Measurements from ENCODE around the gene MAST3.

MAST3 gene

DNA sequence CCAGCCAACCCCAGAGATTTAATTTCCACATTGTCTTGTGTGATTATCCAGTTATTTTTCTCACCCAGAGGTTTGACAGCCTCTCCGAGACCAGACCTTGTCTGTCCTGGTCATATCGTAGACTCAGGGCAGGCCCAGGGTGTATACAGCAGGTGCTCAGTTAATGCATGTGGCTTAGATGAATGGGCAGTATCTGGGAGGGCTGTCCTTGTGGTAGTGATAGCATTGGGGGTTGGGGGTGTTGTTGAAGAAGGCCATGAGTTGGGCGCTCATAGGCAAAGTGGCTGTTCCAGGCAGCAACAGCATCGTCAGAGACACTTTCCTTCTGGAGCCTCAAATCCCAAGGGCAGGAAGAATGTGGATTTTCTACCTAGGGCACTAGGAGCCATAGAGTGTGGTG lies 16.9 kb downstream of the MAST3 start:
- DNase-seq, result no peak

DNA sequence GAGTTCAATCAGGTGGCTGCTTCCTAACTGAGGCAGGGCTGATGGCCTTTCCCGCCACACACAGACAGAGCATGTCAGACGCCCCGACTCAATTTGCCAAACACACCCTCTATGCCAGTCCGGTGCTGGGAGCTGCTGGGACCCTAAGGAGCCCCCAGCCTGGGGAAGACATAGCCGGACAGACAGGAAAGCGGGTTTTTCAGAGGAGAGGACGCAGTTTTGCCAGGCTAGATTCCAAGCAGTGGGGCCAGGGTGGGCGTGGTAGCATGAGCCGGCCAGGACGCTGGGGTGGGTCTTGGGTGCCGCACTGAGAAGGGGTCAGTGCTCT lies 19.8 kb downstream of the MAST3 start:
- no peak for DNase-seq

DNA sequence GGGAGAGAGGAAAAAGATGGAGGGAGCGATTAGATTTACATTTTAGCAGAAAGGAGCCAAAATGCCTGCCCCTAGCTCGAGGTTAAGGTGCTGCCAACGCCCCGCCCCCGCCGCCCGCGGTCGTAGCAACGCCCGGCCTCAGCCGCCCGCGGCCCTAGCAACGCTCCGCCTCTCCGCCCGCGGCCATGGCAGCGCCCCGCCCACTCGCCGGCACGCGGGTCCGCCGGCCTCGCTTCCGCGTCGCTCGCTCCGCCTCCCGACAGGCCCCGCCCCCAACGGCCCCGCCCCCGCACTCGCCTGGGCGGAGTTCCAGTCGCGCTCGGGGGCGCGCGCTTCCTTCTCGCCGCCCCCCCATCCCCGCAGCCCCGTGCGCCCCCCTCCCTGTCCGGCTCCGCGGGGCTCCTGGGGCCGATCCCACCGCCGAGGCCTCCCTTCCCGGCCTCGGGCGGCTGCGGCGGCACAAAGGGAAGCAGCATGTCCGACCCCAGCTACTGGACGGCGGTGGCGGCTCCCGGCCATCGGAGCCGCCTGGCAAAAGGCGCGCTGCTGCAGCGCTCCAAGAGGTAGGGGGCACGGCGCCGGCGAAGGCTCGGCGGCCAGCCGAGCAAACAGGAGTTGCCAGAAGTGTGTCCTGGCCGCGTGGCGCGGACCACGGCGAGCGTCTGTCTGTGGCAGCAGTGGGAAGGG lies 20.3 kb downstream of the MAST3 start:
- peak; percentile 85 for DNase-seq

DNA sequence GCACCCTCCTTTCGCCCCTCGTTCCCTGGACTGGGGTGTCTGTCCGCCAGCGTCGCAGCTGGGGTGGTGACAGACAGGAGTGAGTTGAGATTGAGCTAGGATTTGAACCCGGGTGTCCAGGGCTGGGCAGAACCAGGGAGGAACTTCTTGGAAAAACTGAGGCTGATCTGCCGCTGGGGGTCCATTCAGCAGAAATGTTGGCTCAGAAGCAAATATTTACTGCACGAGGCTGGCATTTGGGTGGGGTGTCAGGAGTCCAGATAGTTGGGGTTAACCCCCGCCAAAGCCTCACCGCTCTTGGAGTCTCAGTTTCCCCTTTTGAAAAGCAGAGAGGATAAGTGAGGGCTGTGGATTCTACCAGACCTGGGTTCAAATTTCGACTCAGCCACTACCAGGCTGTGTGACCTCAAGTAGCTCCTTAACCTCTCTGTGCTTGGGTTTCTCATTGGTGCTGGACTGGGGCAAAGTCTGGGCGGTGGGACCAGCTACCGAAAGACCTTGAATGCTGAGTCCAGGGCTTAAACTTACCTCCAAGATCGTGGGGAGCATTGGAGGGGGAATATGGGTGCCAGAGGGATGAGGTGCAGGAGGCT lies 20.9 kb downstream of the MAST3 start:
- DNase-seq, result no peak

DNA sequence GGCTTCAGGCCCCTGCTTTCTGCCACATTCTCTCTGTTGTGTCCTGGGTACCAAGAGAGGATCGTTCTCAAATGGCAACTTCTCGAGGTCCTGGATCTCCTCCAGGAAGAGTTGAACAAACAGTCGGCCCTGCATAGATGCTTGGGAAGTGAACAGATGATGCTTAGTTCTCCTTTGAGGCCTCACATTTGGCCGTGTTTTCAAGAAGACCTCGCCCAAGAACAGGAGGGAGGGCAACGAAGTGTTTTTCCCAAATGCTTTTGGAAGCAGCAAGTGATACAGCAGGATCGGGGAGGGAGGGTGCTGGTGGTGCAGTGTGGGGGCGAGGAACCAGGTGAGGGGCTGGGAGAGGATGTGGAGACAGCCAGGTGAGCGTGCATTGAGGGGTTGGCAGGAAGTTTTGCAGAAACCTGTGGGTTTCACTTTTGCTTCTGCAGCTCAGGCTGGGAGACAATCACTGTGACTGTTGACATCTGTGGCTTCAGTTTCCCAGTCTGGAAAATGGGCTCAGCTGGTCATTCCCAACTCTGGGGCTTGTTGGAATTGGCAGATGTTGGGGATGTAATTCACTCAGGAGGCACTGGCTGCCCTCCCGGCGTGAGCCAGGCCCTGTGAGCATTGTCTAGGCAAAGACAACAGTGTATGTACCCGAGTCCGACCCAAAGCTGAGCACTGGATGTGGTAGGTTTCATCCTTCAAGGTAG lies 21.6 kb downstream of the MAST3 start:
- DNase-seq, result no peak

DNA sequence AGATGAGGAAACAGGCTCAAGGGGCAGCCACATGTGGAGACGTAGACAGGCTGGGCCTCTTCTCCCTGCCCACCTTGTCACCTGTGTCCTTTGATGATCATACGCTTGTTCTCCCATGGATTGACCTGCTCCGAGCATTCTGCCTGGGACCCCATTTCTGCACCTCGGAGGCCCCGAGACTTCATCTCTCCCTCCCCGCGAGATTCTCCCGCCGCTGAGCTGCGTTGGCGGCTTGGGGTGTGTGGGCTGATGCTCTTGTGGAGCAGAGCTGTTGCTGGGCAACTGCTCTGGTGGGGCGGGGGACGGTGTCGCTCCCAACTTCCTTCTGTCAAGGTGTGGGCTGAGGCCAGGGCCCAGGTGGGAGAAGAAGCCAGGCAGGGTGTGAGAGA lies 22.1 kb downstream of the MAST3 start:
- no peak for DNase-seq

DNA sequence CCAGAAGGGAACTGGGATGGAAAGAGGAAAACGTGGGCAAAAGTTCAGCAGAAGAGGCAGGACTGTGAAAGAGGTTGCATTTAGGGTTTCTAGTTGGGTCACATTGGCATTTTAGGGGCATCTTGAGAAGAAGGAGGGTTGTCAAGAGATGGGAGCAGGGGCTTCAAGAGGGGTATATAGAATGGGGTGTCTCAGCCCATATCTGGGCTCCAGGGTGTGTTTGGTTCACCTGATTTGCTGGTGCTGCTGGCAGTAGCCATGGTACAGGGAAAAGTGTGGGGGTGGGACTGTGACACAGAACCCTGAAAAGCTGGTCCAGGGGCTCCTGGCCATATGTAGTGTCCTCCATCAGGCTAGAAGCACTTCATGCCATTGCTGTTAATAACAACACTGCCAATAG lies 22.5 kb downstream of the MAST3 start:
- DNase-seq, result no peak

DNA sequence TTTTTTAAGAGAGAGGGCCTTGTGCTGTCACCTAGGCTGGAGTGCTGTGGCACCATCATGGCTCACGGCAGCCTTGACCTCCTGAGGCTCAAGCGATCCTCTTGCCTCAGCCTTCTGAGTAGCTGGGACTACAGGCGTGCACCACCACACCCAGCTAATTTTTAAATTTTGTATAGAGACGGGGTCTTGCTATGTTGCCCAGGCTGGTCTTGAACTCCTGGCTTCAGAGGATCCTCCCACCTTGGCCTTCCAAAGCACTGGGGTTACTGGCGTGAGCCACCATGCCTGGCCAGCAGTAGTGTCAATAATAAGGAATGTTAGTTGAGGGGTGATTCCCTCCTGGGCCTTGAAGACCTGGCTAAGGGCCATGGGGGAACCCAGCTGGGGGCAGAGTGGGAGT lies 23.6 kb downstream of the MAST3 start:
- no peak for DNase-seq

DNA sequence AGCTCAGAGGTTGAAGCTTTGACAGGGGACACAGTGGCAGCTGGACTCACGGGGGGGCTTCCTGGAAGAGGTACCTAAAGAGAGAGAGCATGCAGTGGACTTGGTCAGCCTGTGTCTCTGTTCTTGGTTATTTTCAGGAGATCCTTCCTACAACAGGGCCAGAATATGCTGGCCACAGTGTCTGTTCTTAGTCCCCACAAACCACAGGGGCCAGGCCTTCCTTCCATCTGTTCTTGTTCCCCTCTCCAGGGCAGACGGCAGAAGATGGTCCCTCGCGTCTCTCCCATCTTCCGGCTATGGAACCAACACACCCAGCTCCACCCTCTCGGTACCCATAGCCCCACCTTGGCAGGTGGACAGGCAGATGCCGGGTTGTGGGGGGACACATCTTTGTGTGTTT lies 24.8 kb downstream of the MAST3 start:
- no peak for DNase-seq

DNA sequence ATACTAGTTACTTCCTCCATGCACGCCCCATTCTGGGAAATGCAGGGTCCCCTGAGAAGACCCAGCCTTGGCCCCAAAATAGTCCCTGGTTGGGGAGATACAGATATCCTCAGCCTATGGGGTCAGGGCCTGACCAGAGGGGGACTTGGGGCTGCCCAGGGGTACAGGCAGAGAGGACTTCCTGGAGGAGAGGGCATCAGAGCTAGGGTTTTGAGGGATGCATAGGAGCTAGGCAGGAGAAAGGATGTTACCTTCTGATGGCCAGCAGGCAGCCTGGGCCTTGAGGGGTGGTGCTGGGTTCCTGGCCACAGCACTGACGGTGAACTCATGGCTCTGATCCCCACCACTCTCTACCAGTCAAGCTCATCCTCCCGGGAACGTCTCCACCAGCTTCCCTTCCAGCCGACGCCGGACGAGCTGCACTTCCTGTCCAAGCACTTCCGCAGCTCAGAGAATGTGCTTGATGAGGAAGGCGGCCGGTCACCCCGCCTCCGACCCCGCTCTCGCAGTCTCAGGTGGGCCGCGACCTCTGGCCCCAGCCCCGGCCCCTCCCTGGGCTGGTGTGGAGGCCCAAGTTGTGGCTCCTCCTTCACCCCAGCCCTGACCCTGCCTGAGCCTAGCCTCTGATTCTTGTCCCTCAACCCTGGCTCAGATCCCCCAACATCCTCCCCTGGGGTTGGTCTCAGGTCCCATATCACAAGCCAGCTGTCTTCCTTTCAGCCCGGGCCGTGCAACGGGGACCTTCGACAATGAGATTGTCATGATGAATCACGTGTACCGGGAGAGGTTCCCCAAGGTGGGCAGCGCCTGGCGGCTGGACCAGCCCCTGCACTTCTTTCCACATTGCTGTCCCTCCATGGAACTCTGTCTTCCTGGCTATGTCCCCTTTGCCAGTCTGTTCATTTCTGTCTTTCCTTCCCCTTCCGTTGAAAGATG lies 25.6 kb downstream of the MAST3 start:
- DNase-seq, result no peak

DNA sequence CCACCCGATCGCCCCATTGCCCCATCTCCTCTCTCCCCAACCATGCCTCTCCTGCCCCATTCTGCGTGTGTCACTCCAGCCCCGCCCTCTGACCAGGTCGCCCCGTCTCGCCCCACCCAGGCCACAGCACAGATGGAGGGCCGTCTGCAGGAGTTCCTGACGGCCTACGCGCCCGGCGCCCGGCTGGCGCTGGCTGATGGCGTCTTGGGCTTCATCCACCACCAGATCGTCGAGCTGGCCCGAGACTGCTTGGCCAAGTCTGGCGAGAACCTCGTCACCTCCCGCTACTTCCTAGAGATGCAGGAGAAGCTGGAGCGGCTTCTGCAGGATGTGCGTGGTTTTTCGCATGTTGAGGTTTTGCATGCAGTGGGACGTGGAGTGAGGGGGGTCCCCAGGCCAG lies 26.2 kb downstream of the MAST3 start:
- DNase-seq, result no peak

DNA sequence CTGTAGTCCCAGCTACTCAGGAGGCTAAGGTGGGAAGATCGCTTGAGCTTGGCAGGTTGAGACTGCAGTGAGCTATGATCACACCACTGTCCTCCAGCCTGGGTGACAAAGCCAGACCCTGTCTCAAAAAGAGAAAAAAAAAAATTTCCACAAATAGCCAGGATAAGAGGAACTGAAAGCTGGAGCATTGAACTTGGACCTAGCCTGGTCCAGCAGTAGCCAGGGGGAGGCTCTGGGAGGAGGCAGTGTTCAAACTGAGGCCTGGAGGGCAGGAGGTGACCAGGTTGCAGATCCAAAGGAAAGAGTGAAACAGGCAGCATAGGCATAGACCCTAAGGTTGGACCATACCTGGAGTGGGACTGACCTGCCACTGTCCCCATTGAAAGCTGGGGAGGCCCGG lies 28.5 kb downstream of the MAST3 start:
- DNase-seq, result no peak

DNA sequence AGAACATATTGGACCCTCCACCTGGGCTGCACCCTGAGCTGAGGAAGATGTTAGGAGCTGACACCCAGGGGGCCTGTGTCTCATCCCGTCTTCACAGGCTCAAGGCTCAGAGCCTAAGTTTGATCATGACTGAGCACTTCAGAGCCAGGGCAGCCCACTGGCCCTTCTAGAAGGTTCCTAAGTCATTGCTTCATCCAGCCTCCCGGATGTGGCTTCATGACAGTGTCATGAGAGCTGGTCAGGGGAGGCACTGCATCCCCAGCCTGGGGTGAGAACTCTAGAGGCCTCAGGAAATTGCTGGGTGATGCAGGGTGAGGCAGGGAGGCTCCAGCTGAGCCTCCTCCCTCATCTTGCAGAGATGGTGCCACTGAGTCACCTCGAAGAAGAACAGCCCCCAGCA lies 30.5 kb downstream of the MAST3 start:
- DNase-seq, result no peak

DNA sequence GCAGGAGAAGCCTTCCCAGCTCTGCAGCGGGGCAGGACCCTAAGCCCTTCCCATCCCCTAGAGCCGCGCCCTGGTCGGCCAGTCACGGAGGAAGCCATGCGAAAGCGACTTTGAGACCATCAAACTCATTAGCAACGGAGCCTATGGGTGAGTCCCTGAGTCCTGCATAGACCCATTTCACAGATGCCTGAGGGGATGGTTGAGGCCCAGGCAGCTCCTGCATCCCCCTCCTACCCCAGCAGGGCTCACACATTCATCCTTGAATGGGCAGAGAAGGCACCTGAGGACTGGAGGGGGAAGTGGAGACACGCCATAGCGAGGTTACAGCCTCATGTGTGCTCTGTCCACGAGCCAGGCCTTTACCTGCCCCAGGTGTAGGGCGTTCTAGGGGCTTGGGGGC lies 31.2 kb downstream of the MAST3 start:
- DNase-seq, result no peak

DNA sequence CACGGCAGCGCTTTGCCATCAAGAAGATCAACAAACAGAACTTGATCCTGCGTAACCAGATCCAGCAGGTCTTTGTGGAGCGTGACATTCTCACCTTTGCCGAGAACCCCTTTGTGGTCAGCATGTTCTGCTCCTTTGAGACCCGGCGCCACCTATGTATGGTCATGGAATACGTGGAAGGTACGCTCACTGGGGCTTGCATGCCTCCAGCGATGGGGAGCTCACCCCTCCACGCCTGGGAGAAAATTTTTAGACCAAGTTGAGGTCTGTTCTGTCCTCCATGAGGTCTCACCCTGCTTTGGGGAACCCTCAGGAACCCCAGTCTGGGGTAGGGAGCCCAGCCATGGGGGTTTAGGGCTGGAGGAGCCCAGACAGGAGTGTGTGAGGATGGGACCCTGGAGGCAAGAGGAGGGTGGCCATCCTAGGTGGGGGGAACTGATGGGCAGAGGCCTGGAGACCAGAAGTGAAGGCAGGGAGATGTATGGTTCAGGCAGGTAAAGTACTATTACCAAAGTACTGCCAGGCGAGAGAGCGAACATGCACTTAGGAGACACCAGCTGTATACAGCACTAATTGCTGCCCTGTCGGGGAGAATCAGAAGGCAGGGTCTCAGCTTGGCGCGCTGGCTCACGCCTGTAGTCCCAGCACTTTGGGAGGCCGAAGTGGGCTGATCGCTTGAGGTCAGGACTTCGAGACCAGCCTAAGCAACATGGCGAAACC lies 33.1 kb downstream of the MAST3 start:
- no peak for DNase-seq

DNA sequence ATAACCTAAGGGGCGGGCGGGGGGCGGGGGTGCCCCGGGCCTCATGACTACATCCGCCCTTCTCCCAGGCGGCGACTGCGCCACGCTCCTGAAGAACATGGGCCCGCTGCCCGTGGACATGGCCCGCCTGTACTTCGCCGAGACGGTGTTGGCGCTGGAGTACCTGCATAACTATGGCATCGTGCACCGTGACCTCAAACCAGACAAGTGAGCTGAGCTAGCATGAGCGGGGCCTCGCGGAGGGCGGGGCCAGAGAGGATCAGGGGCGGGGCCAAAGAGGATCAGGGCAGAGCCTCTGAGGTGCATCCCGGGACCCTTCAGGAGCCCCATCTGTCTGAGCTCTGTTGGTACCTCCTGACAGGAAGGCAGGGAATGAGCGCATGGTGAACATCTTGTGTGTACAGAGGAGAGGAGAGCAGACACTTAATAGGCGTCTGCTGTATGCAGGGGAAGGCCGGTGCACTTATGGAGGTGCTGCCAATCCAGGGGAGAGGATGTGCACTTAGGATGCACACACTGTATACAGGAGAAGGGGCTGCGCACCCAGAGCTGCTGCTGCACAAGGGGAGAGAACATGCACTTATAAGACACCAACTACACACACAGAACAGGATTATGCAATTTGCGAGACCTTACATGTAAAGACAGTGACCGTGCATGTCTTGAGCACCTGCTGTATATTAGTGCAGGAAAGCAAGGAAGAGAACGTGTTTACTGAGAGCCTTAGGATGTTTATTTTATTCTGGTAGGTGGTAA lies 34.4 kb downstream of the MAST3 start:
- no peak for DNase-seq

DNA sequence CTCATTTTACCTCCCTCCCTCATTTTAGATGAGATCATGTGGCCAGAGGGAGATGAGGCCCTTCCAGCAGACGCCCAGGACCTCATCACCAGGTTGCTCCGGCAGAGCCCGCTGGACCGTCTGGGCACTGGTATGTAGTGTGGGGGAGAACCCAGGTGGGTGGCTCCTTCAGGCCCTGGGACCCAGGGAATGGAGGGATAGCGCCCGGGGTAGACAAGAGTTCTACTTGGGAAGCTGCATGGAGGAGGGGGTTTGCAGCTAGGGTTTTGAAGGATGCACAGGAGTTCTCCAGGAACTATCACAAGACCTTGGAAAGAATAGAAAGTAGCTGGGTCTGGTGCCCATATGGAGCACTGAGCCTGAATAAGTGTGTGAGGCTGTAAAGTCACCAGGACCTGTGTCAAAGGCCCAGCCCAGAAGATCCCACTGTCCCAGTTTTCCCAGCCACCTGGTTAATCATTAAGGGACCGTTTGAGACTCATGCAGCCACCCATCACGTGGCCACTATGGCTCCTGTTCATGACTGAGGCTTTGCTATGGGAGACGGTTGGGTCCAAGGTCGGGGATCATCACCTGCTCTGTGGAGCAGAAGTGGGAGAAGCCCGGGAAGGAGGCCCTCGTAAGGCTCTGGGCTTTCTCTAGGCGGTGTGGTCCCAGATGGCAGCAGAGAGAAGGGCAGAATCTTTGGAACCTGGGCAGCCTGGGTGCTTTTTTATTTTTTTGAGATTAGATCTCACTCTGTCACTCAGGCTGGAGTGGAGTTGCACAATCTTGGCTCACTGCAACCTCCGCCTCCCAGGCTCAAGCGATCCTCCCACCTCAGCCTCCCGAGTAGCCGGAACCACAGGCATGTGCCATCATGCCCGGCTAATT lies 38.4 kb downstream of the MAST3 start:
- DNase-seq, result no peak

DNA sequence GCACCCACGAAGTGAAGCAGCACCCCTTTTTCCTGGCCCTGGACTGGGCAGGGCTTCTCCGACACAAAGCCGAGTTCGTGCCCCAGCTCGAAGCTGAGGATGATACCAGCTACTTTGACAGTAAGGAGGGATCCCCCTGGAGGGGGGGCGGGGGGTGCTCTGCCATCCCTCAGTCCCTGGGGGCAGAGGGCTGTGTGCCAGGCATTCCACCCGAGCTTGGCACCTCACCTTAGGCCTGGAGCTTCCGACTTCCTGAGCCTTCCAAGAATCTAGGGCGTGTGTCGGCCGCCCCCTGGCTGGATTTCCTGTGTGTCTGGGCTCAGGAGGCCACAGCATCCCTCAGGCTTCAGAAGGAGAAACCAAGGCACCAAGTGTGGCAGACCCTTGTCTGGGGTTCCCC lies 39.7 kb downstream of the MAST3 start:
- no peak for DNase-seq

DNA sequence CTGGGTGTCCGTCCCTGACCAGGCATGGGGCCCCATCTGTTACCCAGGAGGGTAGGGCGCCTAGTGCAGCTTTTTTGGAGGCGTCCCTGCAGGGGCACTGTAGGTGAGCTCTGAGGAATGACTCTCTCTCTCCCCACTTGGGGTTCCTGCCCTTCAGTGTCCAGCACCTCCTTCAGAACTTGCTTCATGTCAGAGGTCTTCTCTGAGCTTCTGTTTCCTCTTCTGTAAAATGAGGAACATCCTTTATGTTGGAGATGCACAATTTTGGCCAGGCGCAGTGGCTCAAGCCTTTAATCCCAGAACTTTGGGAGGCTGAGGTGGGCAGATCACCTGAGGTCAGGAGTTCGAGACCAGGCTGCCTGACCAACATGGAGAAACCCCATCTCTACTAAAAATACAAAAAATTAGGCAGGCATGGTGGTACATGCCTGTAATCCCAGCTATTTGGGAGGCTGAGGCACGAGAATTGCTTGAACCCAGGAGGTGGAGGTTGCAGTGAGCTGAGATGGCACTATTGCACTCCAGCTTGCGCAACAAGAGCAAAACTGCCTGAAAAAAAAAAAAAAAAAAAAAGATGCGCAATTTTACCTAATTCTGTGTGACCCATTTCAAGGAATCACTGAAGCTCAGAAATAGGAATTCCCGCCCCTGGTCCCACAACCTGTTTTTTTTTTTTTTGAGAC lies 40.2 kb downstream of the MAST3 start:
- no peak for DNase-seq

DNA sequence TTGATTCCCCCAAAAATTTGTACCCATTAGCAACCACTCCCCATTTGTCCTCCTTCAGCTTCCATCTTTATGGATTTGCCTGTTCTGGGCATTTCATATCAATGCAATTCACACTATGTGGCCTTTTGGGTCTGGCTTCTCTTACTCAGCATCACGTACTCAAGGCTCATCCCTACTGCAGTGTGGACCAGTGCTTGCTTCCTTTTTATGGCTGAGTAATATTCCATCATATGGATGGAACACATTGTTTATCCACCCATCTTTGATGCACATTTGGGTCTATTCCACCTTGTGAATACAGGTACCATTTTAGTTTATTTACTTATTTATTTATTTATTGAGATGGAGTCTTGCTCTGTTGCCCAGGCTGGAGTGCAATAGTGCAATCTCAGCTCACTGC lies 42.9 kb downstream of the MAST3 start:
- no peak for DNase-seq

DNA sequence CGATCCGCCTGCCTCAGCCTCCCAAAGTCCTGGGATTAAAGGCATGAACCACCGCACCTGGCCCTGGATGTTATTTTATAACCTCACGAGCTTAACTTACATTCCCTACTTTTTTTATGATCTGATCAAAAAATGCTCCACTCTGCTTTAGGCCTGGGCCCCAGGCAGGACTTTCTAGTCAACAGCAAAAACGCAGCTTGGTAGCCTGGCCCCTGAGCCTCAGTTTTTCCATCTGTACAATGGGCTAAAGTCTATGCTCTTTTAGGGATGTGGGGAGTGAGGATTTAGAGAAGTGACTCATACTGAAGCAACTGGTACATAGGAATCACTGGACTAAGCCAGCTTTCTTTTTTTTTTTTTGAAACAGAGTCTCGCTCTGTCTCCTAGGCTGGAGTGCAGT lies 43.5 kb downstream of the MAST3 start:
- no peak for DNase-seq

Data from hematopoietic multipotent progenitor cell treated with erythropoietin and hydrocortisone succinate and interleukin-3 and kit ligand, for 8 days (in vitro differentiated cells).